NCI-H128 (cell line): ENCODE results near the gene CTDSP2.
"Not testable (repeated sequence)": the region's sequence is repeated elsewhere in the genome, so short reads cannot be mapped to it uniquely, and the experiment has no call there.

ENCODE experiments used
- DNase-seq: peaks from one replicate; lab custom pipeline; 2025; ENCODE audit not compliant: unreplicated experiment; lab: John Stamatoyannopoulos, UW

The CTDSP2 gene

DNA sequence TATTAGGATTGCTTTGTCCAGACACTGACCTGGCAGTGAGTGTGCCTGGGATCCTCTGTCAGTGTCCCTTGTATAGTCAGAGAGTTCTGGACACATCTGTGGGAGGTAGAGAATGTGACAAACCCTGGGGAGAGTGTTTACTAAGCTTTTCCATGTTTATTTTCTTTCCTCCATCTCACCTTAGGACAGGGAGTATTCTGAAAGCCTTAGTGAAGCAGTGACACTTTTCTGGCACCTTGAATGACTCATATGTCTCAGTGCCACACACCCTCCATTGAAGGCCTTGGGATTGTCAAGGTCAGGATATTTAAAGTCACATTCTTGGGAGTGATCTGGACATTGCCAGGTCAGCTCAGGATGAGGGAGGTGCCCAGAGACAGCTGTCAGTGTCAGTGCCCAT is 34.9 kb upstream of the CTDSP2 start:
- DNase-seq, result no peak

DNA sequence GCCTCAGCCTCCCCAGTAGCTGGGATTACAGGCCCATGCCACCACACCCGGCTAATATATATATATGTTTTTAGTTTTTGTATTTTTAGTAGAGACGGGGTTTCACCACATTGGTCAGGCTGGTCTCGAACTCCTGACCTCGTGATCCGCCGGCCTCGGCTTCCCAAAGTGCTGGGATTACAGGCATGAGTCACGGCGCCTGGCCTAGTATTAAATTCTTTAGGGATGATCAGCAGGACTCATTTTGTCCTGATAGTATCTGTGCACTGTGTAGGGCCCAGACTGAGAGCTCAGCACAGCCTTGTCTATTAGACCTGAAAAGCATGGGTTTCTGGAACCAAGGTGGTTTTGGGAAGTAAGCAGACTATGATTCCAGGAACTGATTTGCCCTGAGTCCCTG is 34.5 kb upstream of the CTDSP2 start:
- DNase-seq, result not testable (repeated sequence)

DNA sequence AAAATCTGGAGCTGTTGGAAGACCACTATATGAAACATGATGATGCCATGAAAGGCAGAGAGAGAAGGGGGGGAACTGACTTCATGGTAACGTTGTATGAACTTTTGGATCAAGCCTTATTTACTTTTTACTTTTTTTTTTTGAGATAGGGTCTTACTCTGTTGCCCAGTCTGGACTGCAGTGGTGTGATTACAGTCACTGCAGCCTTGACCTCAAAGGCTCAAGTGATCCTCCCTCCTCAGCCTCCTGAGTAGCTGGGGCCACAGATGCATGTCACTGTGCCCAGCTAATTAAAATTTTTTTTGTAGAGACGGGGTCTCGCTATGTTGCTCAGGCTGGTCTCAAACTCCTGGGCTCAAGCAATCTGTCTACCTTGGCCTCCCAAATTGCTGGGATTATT is 31.3 kb upstream of the CTDSP2 start:
- no peak for DNase-seq

DNA sequence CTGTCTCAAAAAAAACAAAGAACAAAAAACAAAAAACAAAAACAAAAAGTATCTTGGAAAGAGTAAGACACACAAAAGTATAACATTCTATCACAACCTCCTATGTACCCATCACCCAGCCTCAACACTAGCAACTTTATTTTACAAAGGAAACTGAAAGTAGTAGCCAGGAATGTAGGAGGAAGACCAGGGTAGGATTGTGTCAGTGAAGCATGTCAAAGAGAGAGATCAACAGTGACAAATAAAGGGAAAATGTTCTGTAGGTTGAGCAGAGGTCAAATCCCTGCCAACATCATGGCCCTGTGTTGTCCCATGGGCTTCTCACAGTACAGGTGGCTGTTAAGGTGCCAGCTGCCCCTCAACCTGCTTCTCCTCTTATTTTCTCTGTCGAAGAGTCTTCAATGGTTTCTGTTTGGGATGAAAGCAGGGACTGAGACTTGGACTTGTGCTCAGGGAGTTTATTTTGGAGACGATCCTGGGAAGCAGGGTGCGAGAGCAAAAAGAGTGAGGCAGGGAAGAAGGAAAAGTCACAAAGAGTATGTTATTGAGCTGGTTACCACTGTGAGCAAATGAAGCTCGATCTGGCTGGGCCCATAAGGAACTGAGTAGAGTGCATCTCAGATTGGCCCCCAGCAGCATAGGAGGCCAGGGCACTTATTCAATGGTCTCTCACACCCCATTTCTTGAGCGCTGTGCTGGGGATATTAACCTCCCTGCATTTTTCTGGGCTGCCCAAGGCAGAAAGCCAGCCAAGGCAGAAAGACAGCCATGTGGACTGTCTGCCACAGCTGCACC is 29.4 kb upstream of the CTDSP2 start:
- DNase-seq, result no peak

DNA sequence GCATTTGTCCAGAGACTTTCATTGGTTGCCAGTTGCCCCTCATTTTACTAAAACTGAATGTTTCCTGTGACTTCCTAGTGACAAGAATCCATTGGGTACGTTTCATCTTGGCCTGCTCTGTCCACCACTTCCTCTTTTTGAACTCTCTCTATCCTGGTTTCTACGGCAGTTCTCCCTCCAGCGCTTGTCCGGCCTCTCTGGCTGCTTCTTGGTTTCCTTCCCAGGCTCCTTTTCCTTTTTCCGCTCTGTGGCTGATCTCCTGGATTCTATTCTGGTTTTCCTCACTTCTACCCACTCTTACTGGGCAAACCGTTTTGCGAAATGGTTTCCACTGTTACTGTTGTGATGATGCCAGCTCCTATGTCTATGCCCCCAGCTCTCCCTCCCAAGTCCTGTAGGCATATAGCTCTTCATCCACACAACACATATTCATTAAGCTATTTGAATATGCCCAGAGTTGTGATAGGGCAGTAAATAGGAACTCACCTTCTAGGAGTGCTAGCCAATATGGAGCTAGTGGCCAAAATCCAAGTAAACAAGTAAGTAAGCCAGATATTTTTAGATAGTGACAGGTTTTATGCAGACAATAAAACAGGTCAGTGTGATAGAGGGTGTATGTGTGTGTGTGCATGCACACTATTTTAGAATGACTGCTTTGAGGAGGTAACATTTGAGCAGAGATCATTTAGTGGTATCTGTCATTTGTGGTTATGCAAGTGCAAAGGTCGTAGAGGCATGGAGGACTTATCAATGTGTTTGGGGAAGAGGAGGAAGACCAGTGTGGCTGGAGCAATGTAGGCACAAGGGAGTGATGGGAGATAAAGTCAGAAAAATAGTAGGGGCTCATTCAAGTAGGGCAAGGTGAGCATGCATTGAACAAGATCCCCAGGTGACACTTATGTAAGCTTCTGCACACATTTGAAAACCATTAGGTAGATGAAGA is 27.9 kb upstream of the CTDSP2 start:
- no peak for DNase-seq

DNA sequence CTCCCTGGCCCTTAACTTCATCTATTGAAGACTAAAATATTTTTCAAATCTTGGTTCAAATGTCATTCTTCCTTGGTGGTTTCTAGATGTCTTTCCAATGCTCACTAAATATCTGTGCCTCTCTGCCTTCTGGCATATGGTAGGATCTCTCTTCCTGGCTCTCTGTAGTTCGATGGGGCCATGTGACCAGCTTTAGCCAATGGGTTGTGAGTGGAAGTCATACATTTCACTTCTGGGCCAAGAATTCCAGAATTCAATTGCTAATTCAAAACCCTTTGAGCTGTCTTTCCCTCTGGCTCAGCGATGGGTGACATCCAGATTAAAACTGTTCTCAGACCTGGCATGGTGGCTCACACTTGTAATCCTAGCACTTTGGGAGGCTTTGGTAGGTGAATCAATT is 25.8 kb upstream of the CTDSP2 start:
- DNase-seq, result no peak

DNA sequence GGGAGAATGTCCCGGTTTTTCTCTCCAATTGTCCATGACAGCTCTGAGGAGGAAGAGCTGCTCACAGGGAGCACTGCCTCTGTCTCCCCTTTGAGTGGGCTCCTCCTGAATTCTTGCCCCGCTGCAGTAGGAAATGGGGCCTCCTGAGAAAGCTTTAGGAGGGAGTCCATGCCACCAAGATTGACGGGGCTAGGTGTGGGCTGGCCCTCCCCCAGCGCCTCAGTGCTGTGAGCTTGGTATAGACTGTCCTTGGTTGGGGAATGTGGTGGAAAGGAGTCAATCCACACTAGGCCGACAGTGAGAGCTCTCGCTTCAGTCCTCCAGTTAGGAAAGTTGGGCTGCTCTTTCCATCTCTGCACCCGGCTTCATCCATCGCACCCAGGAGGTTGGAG is 23.4 kb upstream of the CTDSP2 start:
- DNase-seq, result no peak

DNA sequence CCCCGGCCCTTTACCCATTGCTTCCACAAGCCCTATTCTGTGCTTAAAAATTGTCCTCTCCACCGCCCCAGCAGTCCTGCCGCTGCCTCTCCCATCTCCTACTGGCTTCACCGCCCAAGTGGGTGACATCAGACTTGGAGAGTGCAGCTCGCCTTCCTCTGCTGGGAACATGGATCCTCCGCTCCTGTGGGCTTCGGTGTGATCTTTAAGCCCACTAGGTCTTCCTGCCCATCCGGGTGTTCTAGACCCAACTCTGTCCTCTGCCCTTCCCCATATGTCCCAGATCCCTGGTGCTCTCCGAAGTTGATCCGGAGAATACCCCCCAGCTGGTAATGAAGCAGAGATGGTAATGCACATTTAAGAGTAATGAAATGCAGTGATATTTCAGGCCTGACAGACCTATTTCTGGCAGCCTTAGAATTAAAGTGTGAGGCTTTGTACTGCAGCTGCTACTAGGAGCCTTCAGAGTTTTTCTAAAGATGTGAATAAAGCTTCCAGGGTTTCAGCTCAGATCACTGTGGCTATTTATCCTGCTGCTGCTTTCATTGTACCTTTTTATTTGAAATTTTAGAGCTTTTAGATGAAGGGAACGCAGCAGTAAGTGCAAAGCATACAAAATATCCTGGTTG is 22.9 kb upstream of the CTDSP2 start:
- no peak for DNase-seq

DNA sequence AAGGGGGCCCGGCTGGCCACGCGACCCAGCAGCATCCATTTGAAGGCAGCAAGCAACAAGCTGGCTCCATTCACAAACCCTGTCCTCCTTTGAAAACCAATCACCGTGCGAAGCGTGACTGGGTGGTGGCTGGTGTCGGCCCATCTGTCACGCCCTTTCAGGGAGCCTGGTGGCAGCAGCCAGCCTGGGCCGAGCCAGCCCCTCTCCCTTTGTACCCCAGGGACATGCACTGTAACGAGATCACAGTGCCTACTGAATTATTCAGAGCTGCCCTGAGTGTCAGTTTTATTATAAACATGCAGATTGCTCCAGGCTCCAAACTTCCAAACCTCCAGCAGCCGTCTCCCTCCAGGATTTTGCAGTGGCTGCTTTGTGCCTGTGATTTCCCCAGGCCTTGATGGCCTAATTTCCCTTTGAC is 22.3 kb upstream of the CTDSP2 start:
- DNase-seq, result peak; percentile 37

DNA sequence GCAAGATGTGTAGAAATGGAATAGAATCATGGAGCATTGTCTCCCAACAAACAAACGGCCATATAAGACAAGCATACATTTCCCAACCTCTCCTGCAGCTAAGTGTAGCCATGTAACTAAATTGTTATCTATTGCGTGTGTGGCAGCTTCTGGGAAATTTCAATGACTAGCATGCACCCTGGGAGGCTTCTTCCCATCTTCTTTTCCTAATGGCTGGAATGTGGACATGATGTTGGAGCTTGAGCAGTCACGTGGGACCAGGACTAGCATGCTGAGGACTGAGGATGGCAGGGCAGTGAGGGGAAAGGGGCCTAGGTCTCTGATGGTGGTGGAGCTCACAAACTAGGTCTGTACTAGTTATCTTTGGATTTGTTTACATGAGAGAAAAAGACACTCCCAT is 21.7 kb upstream of the CTDSP2 start:
- DNase-seq, result no peak

DNA sequence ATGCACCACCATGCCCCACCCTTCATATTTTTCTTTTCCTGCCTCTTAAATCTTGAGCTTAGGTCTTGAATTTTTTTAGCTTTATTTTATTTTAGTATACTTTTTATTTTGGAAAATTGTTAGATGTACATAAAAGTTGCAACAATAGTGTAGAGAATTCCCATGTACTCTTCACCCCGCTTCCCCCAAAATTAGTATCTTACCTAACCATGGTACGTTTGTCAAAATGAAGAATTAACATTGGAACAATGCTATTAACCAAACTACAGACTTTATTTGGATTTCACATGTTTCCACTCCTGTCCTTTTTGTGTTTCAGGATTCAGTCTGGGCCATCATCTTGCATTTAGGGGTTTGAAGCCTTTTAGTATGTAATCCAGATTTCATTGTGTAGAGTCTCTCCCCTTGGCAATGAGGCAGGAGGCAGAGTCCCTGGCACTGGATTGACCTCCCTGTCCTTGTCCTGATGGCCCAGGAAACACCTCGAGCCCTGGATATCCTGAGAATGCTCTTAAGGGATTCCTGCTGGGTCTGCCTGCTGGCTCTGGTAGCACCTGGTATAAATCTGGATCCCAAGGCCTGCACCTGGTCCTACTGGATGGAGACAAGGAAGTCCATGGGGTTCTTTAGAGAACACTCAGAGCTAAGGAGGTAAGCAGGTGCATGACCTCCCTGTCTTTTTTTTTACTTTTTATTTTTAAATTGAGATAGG is 19.9 kb upstream of the CTDSP2 start:
- DNase-seq, result no peak

DNA sequence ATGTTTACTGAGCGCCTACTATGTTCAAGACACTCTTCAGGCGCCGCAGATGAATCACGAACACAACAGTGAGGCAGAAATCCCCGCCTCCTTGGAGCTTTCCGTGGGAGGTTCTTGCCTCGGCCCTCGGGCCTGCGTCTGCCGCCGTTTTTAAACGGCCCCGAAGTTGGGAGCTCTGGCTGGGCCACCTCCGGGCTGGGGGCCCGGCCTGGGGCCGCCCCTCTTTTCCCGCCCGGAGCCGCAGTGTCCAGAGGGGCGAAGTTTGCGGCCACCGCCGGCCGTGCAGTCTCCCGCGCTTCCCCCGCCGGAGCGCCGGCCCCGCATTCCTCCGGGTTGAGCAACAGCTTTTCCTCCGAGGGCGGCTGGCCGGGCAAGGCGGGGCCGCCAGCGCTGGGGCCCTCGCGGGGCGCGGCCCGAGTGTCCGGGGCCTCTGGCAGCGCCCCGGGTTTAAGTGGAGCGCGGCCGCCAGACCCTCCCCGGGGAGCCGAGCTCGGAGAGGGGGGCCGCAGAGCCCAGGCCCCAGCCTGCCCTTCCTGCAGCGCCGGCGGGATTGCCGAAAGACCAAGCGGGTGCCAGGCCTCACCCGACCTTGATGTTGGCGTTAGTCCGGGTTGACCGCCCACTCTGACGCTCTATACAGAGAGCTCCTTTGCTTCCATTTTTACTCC is 18.7 kb upstream of the CTDSP2 start:
- DNase-seq, result no peak

DNA sequence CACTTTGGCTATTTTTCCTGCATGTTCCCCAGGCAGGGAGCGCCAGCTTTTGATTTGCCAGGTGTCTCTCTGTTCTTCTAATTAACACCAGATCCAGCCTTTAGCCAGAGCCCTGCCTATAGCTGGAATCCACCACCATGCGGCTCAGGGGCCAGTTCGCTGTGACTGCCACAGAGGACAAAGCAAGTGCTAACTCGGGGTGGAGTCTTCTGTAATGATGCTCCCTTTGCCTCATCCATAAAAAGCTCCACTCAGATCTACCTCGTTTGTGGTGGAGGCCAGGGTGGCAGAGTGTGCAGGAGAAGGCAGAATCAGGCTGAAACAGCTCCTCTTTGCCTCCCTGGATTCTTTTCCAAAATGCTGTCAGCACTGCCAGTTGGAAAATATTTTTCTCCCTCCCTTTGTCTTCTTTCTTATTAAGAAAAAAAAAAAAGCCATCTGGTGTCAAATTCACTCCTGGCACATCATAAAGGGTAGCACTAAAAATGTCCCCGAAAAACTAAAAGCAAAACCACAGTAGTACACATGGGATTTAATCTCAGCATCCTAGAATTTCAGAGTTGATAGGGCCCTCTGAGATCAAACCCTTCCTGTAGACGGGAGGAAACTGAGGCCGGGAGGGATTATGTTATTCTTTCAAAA is 18.0 kb upstream of the CTDSP2 start:
- DNase-seq, result no peak

DNA sequence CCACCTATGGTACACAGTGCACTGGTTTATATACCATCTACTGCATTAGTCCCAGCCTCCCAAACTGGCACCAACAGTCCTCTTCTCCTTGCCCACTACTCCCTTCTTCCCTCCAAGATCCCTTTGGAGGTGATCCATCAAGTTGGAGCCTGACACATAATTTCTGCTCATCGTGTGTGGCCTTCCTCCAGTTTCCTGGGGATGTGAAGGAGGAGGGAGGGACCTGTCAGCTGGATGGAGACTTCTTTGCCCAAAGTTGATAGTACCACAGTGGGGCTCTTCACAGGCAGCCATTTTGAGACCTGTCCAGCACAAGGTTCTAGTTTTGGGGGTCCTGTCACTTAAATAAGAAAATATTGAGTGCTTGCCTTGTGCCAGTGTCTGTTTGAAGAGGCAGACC is 17.1 kb upstream of the CTDSP2 start:
- no peak for DNase-seq

DNA sequence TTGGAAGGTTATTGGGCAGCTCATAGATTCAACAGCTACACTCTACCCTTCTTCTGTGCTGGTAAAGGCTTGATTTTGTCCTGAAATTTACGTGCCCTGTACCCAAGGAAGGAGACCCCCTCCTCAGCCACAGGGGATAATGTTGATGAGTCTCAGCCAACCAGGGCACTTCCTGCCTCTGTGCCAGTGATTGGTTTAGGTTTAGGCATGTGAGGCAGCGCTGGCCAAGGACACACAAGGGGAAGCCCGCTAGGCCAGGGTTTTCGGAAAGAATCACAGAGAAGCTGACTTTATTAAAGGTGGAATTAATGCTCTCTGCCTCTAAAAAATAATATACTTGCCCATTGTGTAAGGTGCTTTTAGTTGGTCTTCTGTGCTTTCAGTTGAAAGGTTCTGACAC is 15.4 kb upstream of the CTDSP2 start:
- no peak for DNase-seq

DNA sequence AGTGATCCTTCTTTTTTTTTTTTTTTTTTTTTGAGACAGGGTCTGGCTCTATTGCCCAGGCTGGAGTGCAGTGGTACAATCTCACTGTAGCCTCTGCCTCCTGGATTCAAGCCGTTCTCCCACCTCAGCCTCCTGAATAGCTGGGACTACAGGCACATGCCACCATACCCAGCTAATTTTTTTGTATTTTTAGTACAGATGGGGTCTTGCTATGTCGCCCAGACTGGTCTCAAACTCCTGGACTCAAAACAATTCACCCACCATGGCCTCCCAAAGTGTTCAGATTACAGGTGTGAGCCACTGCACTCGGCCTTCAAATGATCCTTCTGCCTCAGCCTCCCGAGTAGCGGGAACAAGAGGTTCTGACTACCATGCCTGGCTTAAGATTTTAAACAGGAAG is 14.4 kb upstream of the CTDSP2 start:
- not testable (repeated sequence) for DNase-seq

DNA sequence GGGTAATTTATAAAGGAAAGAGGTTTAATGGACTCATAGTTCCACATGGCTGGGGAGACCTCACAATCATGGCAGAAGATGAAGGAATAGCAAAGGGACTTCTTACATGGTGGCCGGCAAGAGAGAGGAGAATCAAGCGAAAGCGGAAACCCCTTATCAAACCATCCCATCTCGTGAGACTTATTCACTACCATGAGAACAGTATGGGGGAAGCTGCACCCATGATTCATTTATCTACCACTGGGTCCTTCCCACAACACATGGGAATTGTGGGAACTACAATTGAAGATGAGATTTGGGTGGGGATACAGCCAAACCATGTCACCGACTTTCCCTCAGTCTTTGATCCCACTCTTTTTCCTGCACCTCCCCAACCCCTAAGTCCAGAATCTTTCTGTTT is 12.6 kb upstream of the CTDSP2 start:
- DNase-seq, result no peak

DNA sequence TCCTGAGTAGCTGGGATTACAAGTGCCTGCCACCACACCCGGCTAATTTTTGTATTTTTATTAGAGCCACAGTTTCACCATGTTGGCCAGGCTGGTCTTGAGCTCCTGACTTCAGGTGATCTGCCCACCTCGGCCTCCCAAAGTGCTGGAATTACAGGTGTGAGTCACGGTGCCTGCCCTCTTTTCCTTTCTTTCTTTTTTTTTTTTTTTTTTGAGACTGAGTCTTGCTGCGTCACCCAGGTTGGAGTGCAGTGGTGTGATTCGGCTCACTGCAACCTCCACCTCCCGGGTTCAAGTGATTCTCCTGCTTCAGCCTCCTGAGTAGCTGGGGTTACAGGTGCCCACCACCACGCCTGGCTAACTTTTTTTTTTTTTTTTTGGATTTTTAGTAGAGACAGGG is 11.6 kb upstream of the CTDSP2 start:
- DNase-seq, result not testable (repeated sequence)

DNA sequence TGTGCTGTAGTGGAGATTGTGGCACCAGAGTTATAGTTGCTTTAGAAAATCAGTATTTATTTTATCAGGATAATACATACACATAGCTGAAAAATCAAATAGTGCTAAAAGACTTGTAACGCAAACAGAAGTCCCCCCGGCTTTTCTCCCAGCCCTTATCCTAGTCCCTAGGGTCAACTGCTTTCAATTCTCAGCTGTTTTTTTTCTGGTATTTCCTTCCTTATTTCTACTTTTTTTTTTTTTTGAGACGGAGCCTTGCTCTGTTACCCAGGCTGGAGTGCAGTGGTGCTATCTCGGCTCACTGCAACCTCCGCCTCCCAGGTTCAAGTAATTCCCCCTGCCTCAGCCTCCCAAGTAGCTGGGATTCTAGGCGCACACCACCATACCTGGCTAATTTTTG is 8.4 kb upstream of the CTDSP2 start:
- no peak for DNase-seq
